ENCODE data around the gene STX1A. TPM values are rescaled to one million over a fixed set of nuclear protein-coding genes. Genes with fewer than 3 reads are reported as not detected.

Gene STX1A
- total and polyA plus RNA-seq, 2 of the 8 experiments (the other 6 are each of a cell fraction or from before 2014, with no cell fraction given) = 13.5 to 17.5 TPM

DNA sequence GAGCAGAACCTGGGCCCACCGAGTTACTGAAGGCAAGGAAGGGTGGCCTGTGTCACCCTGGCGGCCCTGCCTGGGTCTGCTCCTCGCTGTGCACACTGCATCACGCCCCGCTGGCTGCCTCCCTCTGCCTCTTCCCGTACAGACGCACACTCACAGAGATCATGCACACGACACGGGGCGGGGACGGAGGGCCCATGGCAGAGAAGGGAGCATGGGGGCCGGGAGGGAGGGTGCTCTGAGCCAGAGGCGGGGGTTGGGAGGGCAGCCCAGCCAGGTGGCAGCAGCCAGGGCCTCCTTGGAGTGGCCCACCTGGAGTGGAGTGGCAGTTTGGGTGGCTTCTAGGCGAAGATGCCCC, 19.4 kb downstream of the STX1A start:
- FAIRE-seq (no peak), DNase-seq (ENCODE audit: low read depth in 1 of 2, low spot score in 2 of 2) (no peak)
- no peak overlapping the region for H3K27ac ChIP-seq (ENCODE audit: low read depth, low read length)
- H2BK120ac ChIP-seq (replicated peaks; ENCODE audit: low read depth, low read length) = no peak overlapping the region
- H3K9ac ChIP-seq (replicated peaks in 1 of 4; ENCODE audit: extremely low read depth in 1 of 4, low read depth in 3 of 4, low read length in 3 of 4) = no peak overlapping the region
- peaks cover 6 to 26% (median 11%) of the 10 kb centered on the region in 4 experiments; a peak in 5 of 8 replicates for H3K36me3 ChIP-seq (ENCODE audit: control insufficient read depth in 2 of 4, insufficient read depth in 4 of 4, low read length in 3 of 4)
- no peak overlapping the region for H4K91ac ChIP-seq (replicated peaks; ENCODE audit: insufficient read length, low read length)
- no peak overlapping the region for H3K14ac ChIP-seq (ENCODE audit: insufficient read length)
- H3K79me2 ChIP-seq (ENCODE audit: control insufficient read depth in 1 of 2, insufficient read depth in 2 of 2, low read length in 2 of 2) = no peaks in the 10 kb centered on the region
- 90% methylated on average over 10 of the region's 14 CpGs; no CpG with 5 or more reads in 1 of the 2 experiments for WGBS, 2 experiments (ENCODE audit: extremely low coverage in 1 of 2, insufficient coverage in 1 of 2, insufficient read length in 1 of 2, insufficient replicate concordance in 2 of 2, low coverage in 1 of 2, low lambda C conversion rate in 2 of 2, missing lambda C conversion rate in 1 of 2)
- POLR2A ChIA-PET (ENCODE audit: partially characterized antibody) = interaction anchor here (0.6 to 4.9 kb wide), 8 partner anchors 9 to 178 kb away, joined by 3 to 37 read pairs (median 3); partner anchors contain the start of genes BAZ1B and STX1A
- H3K4ac ChIP-seq (replicated peaks; ENCODE audit: insufficient read length, low read depth, low read length) = no peak overlapping the region
- H3K23me2 ChIP-seq (ENCODE audit: low read depth, low read length) = peaks cover 2% of the 10 kb centered on the region; the same call in 1 of the 2 replicates
- no peaks in the 10 kb centered on the region for H3K79me1 ChIP-seq (ENCODE audit: low read depth, low read length)
- H3K9me3 ChIP-seq (ENCODE audit: insufficient read depth in 2 of 2, low read depth in 1 of 2, low read length in 1 of 2) = no peaks in the 10 kb centered on the region
- H2BK5ac ChIP-seq (ENCODE audit: low read depth, low read length) = no peak overlapping the region
- H2BK15ac ChIP-seq (ENCODE audit: low read length) = no peak overlapping the region
- TF ChIP-seq SAP30 (IDR thresholded peaks at IDR 0.05; ENCODE audit: insufficient read depth, insufficient replicate concordance, low read length) = no peak
- 0 out of 2 replicates have a peak, but pooled peaks have one; percentile 3 for TF ChIP-seq POLR2AphosphoS5 (IDR thresholded peaks at IDR 0.05; ENCODE audit: low read depth, low read length)
- H3K27me3 ChIP-seq (replicated peaks in 1 of 4; ENCODE audit: control insufficient read depth in 3 of 4, extremely low read depth in 1 of 4, insufficient read depth in 3 of 4, low read length in 3 of 4) = no peaks in the 10 kb centered on the region; a peak in 1 of 7 replicates
- no peak overlapping the region for H3K23ac ChIP-seq (ENCODE audit: insufficient read length)
- H3K56ac ChIP-seq (replicated peaks; ENCODE audit: insufficient read length, low read depth, low read length) = no peak overlapping the region
- no peak overlapping the region for H2BK12ac ChIP-seq (ENCODE audit: low read depth, low read length)
- H4K20me1 ChIP-seq (replicated peaks in 1 of 2; ENCODE audit: control insufficient read depth in 1 of 2, insufficient read depth in 2 of 2, low read length in 2 of 2) = peaks cover 6 to 16% of the 10 kb centered on the region in 2 experiments
- H2BK20ac ChIP-seq (ENCODE audit: low read length) = no peak overlapping the region
- no peak overlapping the region for H2AFZ ChIP-seq (ENCODE audit: low read length)
- H4K8ac ChIP-seq (ENCODE audit: extremely low read depth, insufficient read depth, low read length) = no peak overlapping the region
- no peak overlapping the region for H3K18ac ChIP-seq (ENCODE audit: extremely low read depth, low read length)
- no peak overlapping the region for H3K4me3 ChIP-seq (ENCODE audit: extremely low read depth in 1 of 4, insufficient read depth in 2 of 4, low read depth in 3 of 4, low read length in 4 of 4)
- H3K4me2 ChIP-seq (ENCODE audit: insufficient read depth in 1 of 2, low read depth in 2 of 2, low read length in 2 of 2) = no peak overlapping the region
- H2AK5ac ChIP-seq (ENCODE audit: low read depth, low read length) = no peak overlapping the region
- CTCF ChIA-PET (ENCODE audit: partially characterized antibody) = interaction anchor here (0.7 to 9.7 kb wide), 15 partner anchors 12 to 177 kb away, joined by 3 to 130 read pairs (median 4); partner anchors contain the start of genes BAZ1B and STX1A
- no peak overlapping the region for H4K5ac ChIP-seq (ENCODE audit: insufficient read length, low read depth, low read length)
- peaks cover 0 to 16% (median 11%) of the 10 kb centered on the region in 4 experiments; a peak in 6 of 7 replicates for H3K4me1 ChIP-seq (replicated peaks in 1 of 4; ENCODE audit: control insufficient read depth in 3 of 4, insufficient read depth in 4 of 4, low read length in 3 of 4)

All from H1 (cell line).